Activated naive CD4-positive, alpha-beta T cell treated with anti-CD3 and anti-CD28 coated beads for 36 hours (primary cell): Measurements from ENCODE around the gene SBF2. TPM values are rescaled to one million over a fixed set of nuclear protein-coding genes. Genes with fewer than 3 reads are reported as not detected.

Experiments
- CTCF ChIA-PET: fragments of 350-600 bp; sonication (Branson Sonifier 250); formaldehyde crosslinking; loops from one replicate; lab custom pipeline; 2021; ENCODE audit warnings: antibody characterized with exemption; lab: Charles Lee
- DNase-seq: peaks from one replicate; pipeline ENCODE4 v3.0.0-alpha.2; 2020
- H3K27ac Mint-ChIP-seq: one replicate; pipeline ENCODE4 v1.8.0; 2021; ENCODE audit warnings: mild to moderate bottlenecking, mixed read lengths
- H3K27me3 Mint-ChIP-seq: one replicate; pipeline ENCODE4 v1.8.0; 2021; ENCODE audit warnings: low read depth, mixed read lengths
- H3K36me3 Mint-ChIP-seq: one replicate; pipeline ENCODE4 v1.8.0; 2021; ENCODE audit warnings: low read depth, mixed read lengths
- H3K4me1 Mint-ChIP-seq: one replicate; pipeline ENCODE4 v1.8.0; 2021; ENCODE audit warnings: low read depth, mixed read lengths
- H3K4me3 Mint-ChIP-seq: one replicate; pipeline ENCODE4 v1.8.0; 2021; ENCODE audit warnings: mild to moderate bottlenecking, moderate library complexity, mixed read lengths
- H3K9me3 Mint-ChIP-seq: one replicate; pipeline ENCODE4 v1.8.0; 2021; ENCODE audit warnings: mixed read lengths
- intact Hi-C: fragments of 100-400 bp; cut with micrococcal nuclease; formaldehyde crosslinking; loops from one replicate; pipeline ENCODE4 v1.15.1; 2023
- total RNA-seq, 2 experiments: library from RNA; stranded (reverse); gene quantifications; one replicate each; pipeline ENCODE4 v1.2.3, GENCODE V29; 2021

The SBF2 gene
- total RNA-seq, 2 experiments from 2014 or later = 8.7 to 9.9 TPM

GRCh38 chr11:10197091-10197490 is 96.9 kb downstream of the SBF2 start:
- CTCF ChIA-PET = interaction anchor here (0.7 kb wide), 2 partner anchors 13 to 583 kb away, joined by 3 read pairs; no protein-coding TSS in a partner anchor
- intact Hi-C loops = no loop called here
- no peak for DNase-seq

GRCh38 chr11:10192036-10192435 is 102.0 kb downstream of the SBF2 start:
- CTCF ChIA-PET = no interaction called here
- intact Hi-C loops = no loop called here
- Mint-ChIP-seq H3K4me3 (no peak overlapping the region), H3K27me3 (no peaks in the 10 kb centered on the region), H3K9me3 (no peaks in the 10 kb centered on the region), H3K36me3 (peaks cover 3% of the 10 kb centered on the region), H3K4me1 (no peaks in the 10 kb centered on the region), H3K27ac (no peak overlapping the region)
- no peak for DNase-seq

More at GRCh38 chr11:10197091-10197490, 96.9 kb downstream of the SBF2 start:
- Mint-ChIP-seq H3K27ac (no peak overlapping the region), H3K4me3 (no peak overlapping the region), H3K9me3 (no peaks in the 10 kb centered on the region), H3K36me3 (peaks cover 3% of the 10 kb centered on the region), H3K27me3 (no peaks in the 10 kb centered on the region), H3K4me1 (peaks cover 2% of the 10 kb centered on the region)

- no peak for DNase-seq
- Mint-ChIP-seq H3K9me3 (no peaks in the 10 kb centered on the region), H3K4me1 (no peaks in the 10 kb centered on the region), H3K27me3 (no peaks in the 10 kb centered on the region), H3K4me3 (no peak overlapping the region), H3K36me3 (no peaks in the 10 kb centered on the region), H3K27ac (no peak overlapping the region)
- intact Hi-C loops = no loop called here
- CTCF ChIA-PET = interaction anchor here (0.8 to 1.6 kb wide), 4 partner anchors 11 to 142 kb away, joined by 3 to 5 read pairs (median 3); no protein-coding TSS in a partner anchor
These were observed 112.2 kb downstream of the SBF2 start for GRCh38 chr11:10181811-10182210.

- H3K9me3 Mint-ChIP-seq = no peaks in the 10 kb centered on the region
- no peaks in the 10 kb centered on the region for H3K36me3 Mint-ChIP-seq
- H3K4me1 Mint-ChIP-seq = no peaks in the 10 kb centered on the region
- intact Hi-C loops = no loop called here
- no peak overlapping the region for H3K4me3 Mint-ChIP-seq
- H3K27me3 Mint-ChIP-seq = no peaks in the 10 kb centered on the region
- DNase-seq = no peak
- no peak overlapping the region for H3K27ac Mint-ChIP-seq
- CTCF ChIA-PET = no interaction called here
These were observed 129.4 kb downstream of the SBF2 start for GRCh38 chr11:10164621-10165020.

GRCh38 chr11:10162222-10162621 is 131.8 kb downstream of the SBF2 start:
- H3K9me3 Mint-ChIP-seq = peaks cover 11% of the 10 kb centered on the region
- intact Hi-C loops = no loop called here
- no peak for DNase-seq
- peaks cover 3% of the 10 kb centered on the region for H3K4me1 Mint-ChIP-seq
- no peak overlapping the region for H3K27ac Mint-ChIP-seq
- CTCF ChIA-PET = no interaction called here
- H3K36me3 Mint-ChIP-seq = no peaks in the 10 kb centered on the region
- no peak overlapping the region for H3K4me3 Mint-ChIP-seq
- no peaks in the 10 kb centered on the region for H3K27me3 Mint-ChIP-seq

- H3K36me3 Mint-ChIP-seq = no peaks in the 10 kb centered on the region
- peaks cover 3% of the 10 kb centered on the region for H3K4me1 Mint-ChIP-seq
- CTCF ChIA-PET = no interaction called here
- no peak for DNase-seq
- peaks cover 11% of the 10 kb centered on the region for H3K9me3 Mint-ChIP-seq
- no peaks in the 10 kb centered on the region for H3K27me3 Mint-ChIP-seq
- H3K27ac Mint-ChIP-seq = no peak overlapping the region
- intact Hi-C loops = no loop called here
- no peak overlapping the region for H3K4me3 Mint-ChIP-seq
These were observed 133.7 kb downstream of the SBF2 start for GRCh38 chr11:10160350-10160749.

- Mint-ChIP-seq H3K9me3 (peaks cover 11% of the 10 kb centered on the region), H3K36me3 (no peaks in the 10 kb centered on the region), H3K27ac (no peak overlapping the region), H3K4me1 (peaks cover 3% of the 10 kb centered on the region), H3K4me3 (no peak overlapping the region), H3K27me3 (no peaks in the 10 kb centered on the region)
- no peak for DNase-seq
- intact Hi-C loops = no loop called here
- CTCF ChIA-PET = no interaction called here
These were observed 135.6 kb downstream of the SBF2 start for GRCh38 chr11:10158461-10158860.

- Mint-ChIP-seq H3K4me3 (no peak overlapping the region), H3K27ac (no peak overlapping the region), H3K36me3 (no peaks in the 10 kb centered on the region), H3K27me3 (no peaks in the 10 kb centered on the region), H3K9me3 (peaks cover 11% of the 10 kb centered on the region), H3K4me1 (peaks cover 3% of the 10 kb centered on the region)
- no peak for DNase-seq
- CTCF ChIA-PET = no interaction called here
- intact Hi-C loops = no loop called here
These were observed 138.1 kb downstream of the SBF2 start for GRCh38 chr11:10155793-10156490.

- CTCF ChIA-PET = interaction anchor here (0.7 kb wide), 1 partner anchor 178 kb away, joined by 3 read pairs; no protein-coding TSS in a partner anchor
- intact Hi-C loops = no loop called here
- H3K9me3 Mint-ChIP-seq = peaks cover 4% of the 10 kb centered on the region
- H3K27me3 Mint-ChIP-seq = no peaks in the 10 kb centered on the region
- H3K4me1 Mint-ChIP-seq = no peaks in the 10 kb centered on the region
- no peak overlapping the region for H3K27ac Mint-ChIP-seq
- DNase-seq = no peak
- no peak overlapping the region for H3K4me3 Mint-ChIP-seq
- H3K36me3 Mint-ChIP-seq = peaks cover 3% of the 10 kb centered on the region
These were observed 143.2 kb downstream of the SBF2 start for GRCh38 chr11:10150800-10151199.

DNA sequence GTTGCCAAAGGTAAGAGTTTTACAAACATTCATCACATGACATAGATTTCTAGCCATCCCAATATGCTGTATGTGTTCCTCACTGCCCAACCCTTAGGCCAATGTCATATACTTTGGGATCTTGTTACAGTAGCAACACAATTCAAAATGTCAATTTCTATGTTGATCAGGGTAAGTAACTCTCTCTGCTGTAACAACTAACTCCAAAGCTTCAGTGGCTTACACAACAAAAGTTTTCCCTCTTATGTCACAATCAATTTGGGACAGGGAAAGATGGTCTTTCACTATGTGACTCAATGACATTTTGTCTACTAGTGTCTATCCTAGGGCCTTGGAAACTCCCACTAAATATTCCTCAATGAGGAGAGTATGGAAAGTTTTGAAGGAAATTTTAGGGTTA is 144.5 kb downstream of the SBF2 start:
- CTCF ChIA-PET = no interaction called here

GRCh38 chr11:10147195-10147594 is 146.8 kb downstream of the SBF2 start:
- H3K4me3 Mint-ChIP-seq = no peak overlapping the region
- no peaks in the 10 kb centered on the region for H3K4me1 Mint-ChIP-seq
- H3K27me3 Mint-ChIP-seq = no peaks in the 10 kb centered on the region
- intact Hi-C loops = no loop called here
- CTCF ChIA-PET = no interaction called here
- peaks cover 4% of the 10 kb centered on the region for H3K9me3 Mint-ChIP-seq
- H3K27ac Mint-ChIP-seq = no peak overlapping the region
- no peak for DNase-seq
- H3K36me3 Mint-ChIP-seq = peaks cover 3% of the 10 kb centered on the region

More for the DNA sequence above, 144.5 kb downstream of the SBF2 start:
- Mint-ChIP-seq H3K27ac (no peak overlapping the region), H3K9me3 (peaks cover 4% of the 10 kb centered on the region), H3K36me3 (peaks cover 3% of the 10 kb centered on the region), H3K4me1 (no peaks in the 10 kb centered on the region), H3K4me3 (no peak overlapping the region), H3K27me3 (no peaks in the 10 kb centered on the region)
- intact Hi-C loops = no loop called here
- DNase-seq = no peak

- Mint-ChIP-seq H3K27me3 (no peaks in the 10 kb centered on the region), H3K27ac (no peak overlapping the region), H3K4me1 (no peaks in the 10 kb centered on the region), H3K4me3 (no peak overlapping the region), H3K9me3 (peaks cover 4% of the 10 kb centered on the region), H3K36me3 (peaks cover 3% of the 10 kb centered on the region)
- CTCF ChIA-PET = no interaction called here
- DNase-seq = no peak
- intact Hi-C loops = no loop called here
These were observed 149.1 kb downstream of the SBF2 start for GRCh38 chr11:10144954-10145353.

DNA sequence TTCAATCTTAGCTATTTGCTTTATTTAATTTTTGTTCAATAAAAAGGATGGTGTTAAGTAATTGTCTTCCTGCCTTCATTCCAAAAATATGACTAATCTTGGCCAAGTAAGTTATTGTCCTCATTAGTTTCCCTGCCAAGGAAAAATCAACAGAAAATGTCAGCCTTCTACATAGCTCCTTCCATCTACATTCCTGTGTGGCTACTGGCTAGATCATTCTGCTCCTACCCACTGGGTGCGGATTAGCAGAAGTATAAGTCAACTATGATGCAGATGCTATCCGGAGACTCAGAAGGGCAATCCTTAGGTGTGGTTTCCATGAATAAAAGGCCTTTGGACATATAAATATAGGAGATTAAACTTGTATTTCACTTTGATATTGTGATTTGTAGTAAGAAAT is 154.4 kb downstream of the SBF2 start:
- Mint-ChIP-seq H3K36me3 (peaks cover 4% of the 10 kb centered on the region), H3K9me3 (peaks cover 7% of the 10 kb centered on the region), H3K4me1 (no peaks in the 10 kb centered on the region), H3K27me3 (no peaks in the 10 kb centered on the region), H3K27ac (no peak overlapping the region), H3K4me3 (no peak overlapping the region)
- intact Hi-C loops = no loop called here
- CTCF ChIA-PET = no interaction called here
- DNase-seq = no peak
